ENCODE data around the gene SLAMF9. TPM values are rescaled to one million over a fixed set of nuclear protein-coding genes. Genes with fewer than 3 reads are reported as not detected.

Gene SLAMF9
- polyA plus RNA-seq, 1 donor (not counting 4 experiments of a cell fraction or from before 2014, with no cell fraction given), result 0.31 TPM

- Histone ChIP-seq H3K9ac (ENCODE audit: control insufficient read depth, extremely low read depth, insufficient read depth, low read length) (no peak overlapping the region), H3K36me3 (ENCODE audit: control insufficient read depth in 2 of 2, extremely low read depth in 1 of 2, insufficient read depth in 2 of 2, low read length in 2 of 2) (peaks cover 26 to 29% of the 10 kb centered on the region in 2 experiments), H4K20me1 (ENCODE audit: control insufficient read depth, extremely low read depth, insufficient read depth, low read length) (no peaks in the 10 kb centered on the region), H3K27me3 (ENCODE audit: control insufficient read depth, extremely low read depth, insufficient read depth, low read length) (no peaks in the 10 kb centered on the region), H3K4me2 (ENCODE audit: control insufficient read depth, extremely low read depth, insufficient read depth, low read depth, low read length) (no peak overlapping the region), H3K9me1 (ENCODE audit: control insufficient read depth, extremely low read depth, insufficient read depth, low read length) (peaks cover 5% of the 10 kb centered on the region), H2AFZ (ENCODE audit: control insufficient read depth, low read length) (no peak overlapping the region), H3K4me3 (ENCODE audit: control insufficient read depth in 2 of 3, extremely low read depth in 1 of 3, insufficient read depth in 2 of 3, low read depth in 1 of 3, low read length in 3 of 3) (no peak overlapping the region), H3K27ac (ENCODE audit: control insufficient read depth, insufficient read depth, low read length) (no peak overlapping the region), H3K79me2 (ENCODE audit: control insufficient read depth, insufficient read depth, low read length) (no peaks in the 10 kb centered on the region), H3K9me3 (ENCODE audit: control insufficient read depth, low read depth, low read length) (no peaks in the 10 kb centered on the region), H3K4me1 (ENCODE audit: control insufficient read depth, extremely low read depth, insufficient read depth, low read length) (no peaks in the 10 kb centered on the region)
- dilution Hi-C loops (cut with MboI; ENCODE audit: extremely low pct_ligation_motif_present, low sequenced_read_pairs), result no loop called here
- DNase-seq (ENCODE audit: low read depth, low spot score) (no peak), FAIRE-seq (no peak)
- no peak for TF ChIP-seq EZH2 (IDR thresholded peaks at IDR 0.05; ENCODE audit: low read length)
- TF ChIP-seq, protein P1, sequence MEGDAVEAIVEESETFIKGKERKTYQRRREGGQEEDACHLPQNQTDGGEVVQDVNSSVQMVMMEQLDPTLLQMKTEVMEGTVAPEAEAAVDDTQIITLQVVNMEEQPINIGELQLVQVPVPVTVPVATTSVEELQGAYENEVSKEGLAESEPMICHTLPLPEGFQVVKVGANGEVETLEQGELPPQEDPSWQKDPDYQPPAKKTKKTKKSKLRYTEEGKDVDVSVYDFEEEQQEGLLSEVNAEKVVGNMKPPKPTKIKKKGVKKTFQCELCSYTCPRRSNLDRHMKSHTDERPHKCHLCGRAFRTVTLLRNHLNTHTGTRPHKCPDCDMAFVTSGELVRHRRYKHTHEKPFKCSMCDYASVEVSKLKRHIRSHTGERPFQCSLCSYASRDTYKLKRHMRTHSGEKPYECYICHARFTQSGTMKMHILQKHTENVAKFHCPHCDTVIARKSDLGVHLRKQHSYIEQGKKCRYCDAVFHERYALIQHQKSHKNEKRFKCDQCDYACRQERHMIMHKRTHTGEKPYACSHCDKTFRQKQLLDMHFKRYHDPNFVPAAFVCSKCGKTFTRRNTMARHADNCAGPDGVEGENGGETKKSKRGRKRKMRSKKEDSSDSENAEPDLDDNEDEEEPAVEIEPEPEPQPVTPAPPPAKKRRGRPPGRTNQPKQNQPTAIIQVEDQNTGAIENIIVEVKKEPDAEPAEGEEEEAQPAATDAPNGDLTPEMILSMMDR (optimal IDR thresholded peaks at IDR 0.05 in 1 of 3, IDR thresholded peaks at IDR 0.05 in 1 of 3, conservative IDR thresholded peaks at IDR 0.05 in 1 of 3; ENCODE audit: extremely low read depth in 1 of 3, insufficient read depth in 2 of 3, low read length in 3 of 3), result no peak
These were observed 28.2 kb upstream of the SLAMF9 start for GRCh38 chr1:159982280-159982679.

- Histone ChIP-seq H3K4me3 (ENCODE audit: control insufficient read depth in 2 of 3, extremely low read depth in 1 of 3, insufficient read depth in 2 of 3, low read depth in 1 of 3, low read length in 3 of 3) (no peak overlapping the region), H3K9ac (ENCODE audit: control insufficient read depth, extremely low read depth, insufficient read depth, low read length) (no peak overlapping the region), H3K4me1 (ENCODE audit: control insufficient read depth, extremely low read depth, insufficient read depth, low read length) (no peaks in the 10 kb centered on the region), H3K9me3 (ENCODE audit: control insufficient read depth, low read depth, low read length) (no peaks in the 10 kb centered on the region), H4K20me1 (ENCODE audit: control insufficient read depth, extremely low read depth, insufficient read depth, low read length) (no peaks in the 10 kb centered on the region), H3K79me2 (ENCODE audit: control insufficient read depth, insufficient read depth, low read length) (no peaks in the 10 kb centered on the region), H3K36me3 (ENCODE audit: control insufficient read depth in 2 of 2, extremely low read depth in 1 of 2, insufficient read depth in 2 of 2, low read length in 2 of 2) (peaks cover 27 to 29% of the 10 kb centered on the region in 2 experiments), H3K4me2 (ENCODE audit: control insufficient read depth, extremely low read depth, insufficient read depth, low read depth, low read length) (no peak overlapping the region), H3K27me3 (ENCODE audit: control insufficient read depth, extremely low read depth, insufficient read depth, low read length) (no peaks in the 10 kb centered on the region), H3K9me1 (ENCODE audit: control insufficient read depth, extremely low read depth, insufficient read depth, low read length) (peaks cover 5% of the 10 kb centered on the region), H3K27ac (ENCODE audit: control insufficient read depth, insufficient read depth, low read length) (no peak overlapping the region), H2AFZ (ENCODE audit: control insufficient read depth, low read length) (no peak overlapping the region)
- dilution Hi-C loops (cut with MboI; ENCODE audit: extremely low pct_ligation_motif_present, low sequenced_read_pairs), result no loop called here
- TF ChIP-seq EZH2 (IDR thresholded peaks at IDR 0.05; ENCODE audit: low read length), result no peak
- TF ChIP-seq, protein P1 (optimal IDR thresholded peaks at IDR 0.05 in 1 of 3, IDR thresholded peaks at IDR 0.05 in 1 of 3, conservative IDR thresholded peaks at IDR 0.05 in 1 of 3; ENCODE audit: extremely low read depth in 1 of 3, insufficient read depth in 2 of 3, low read length in 3 of 3), result no peak
- no peak for FAIRE-seq
- no peak for DNase-seq (ENCODE audit: low read depth, low spot score)
These were observed 27.5 kb upstream of the SLAMF9 start for GRCh38 chr1:159981351-159982055.
